Measurements from ENCODE around the gene FAM200A.

The FAM200A gene

DNA sequence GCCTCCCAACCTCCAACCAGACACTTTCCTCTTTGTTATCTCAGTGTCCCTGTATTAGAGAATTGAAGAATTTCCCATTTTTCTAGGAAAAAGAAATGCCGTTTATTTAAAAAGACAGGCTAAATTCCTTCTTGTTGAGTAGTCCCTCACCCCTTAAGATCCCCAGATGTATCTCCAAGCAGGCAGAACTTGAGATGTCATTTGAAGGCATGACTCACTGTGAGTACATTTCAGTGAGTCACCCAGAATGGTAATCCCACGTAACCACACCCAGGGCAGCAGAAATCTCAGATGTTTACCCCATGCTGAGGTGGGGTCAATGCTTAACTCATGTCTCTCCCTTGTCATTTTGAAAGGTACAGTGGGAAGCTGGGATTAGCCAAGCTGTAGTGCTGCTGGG, 10.9 kb upstream of the FAM200A start:
- FAIRE-seq (no peak), DNase-seq (ENCODE audit: insufficient read length, low spot score) (no peak)
- TF ChIP-seq, protein P1, sequence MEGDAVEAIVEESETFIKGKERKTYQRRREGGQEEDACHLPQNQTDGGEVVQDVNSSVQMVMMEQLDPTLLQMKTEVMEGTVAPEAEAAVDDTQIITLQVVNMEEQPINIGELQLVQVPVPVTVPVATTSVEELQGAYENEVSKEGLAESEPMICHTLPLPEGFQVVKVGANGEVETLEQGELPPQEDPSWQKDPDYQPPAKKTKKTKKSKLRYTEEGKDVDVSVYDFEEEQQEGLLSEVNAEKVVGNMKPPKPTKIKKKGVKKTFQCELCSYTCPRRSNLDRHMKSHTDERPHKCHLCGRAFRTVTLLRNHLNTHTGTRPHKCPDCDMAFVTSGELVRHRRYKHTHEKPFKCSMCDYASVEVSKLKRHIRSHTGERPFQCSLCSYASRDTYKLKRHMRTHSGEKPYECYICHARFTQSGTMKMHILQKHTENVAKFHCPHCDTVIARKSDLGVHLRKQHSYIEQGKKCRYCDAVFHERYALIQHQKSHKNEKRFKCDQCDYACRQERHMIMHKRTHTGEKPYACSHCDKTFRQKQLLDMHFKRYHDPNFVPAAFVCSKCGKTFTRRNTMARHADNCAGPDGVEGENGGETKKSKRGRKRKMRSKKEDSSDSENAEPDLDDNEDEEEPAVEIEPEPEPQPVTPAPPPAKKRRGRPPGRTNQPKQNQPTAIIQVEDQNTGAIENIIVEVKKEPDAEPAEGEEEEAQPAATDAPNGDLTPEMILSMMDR (IDR thresholded peaks at IDR 0.05; ENCODE audit: insufficient read depth, missing control alignments): no peak

- DNase-seq (ENCODE audit: insufficient read length, low spot score) (no peak), FAIRE-seq (no peak)
- TF ChIP-seq, protein P1 (IDR thresholded peaks at IDR 0.05; ENCODE audit: insufficient read depth, missing control alignments): no peak
Measured at GRCh38 chr7:99562114-99562784, 10.3 kb upstream of the FAM200A start.

GRCh38 chr7:99561737-99562051, 9.8 kb upstream of the FAM200A start:
- TF ChIP-seq, protein P1 (IDR thresholded peaks at IDR 0.05; ENCODE audit: insufficient read depth, missing control alignments): no peak
- FAIRE-seq (no peak), DNase-seq (ENCODE audit: insufficient read length, low spot score) (no peak)

GRCh38 chr7:99560834-99561736, 9.2 kb upstream of the FAM200A start:
- FAIRE-seq (no peak), DNase-seq (ENCODE audit: insufficient read length, low spot score) (no peak)
- TF ChIP-seq, protein P1 (IDR thresholded peaks at IDR 0.05; ENCODE audit: insufficient read depth, missing control alignments): no peak

- FAIRE-seq (no peak), DNase-seq (ENCODE audit: insufficient read length, low spot score) (no peak)
- TF ChIP-seq, protein P1 (IDR thresholded peaks at IDR 0.05; ENCODE audit: insufficient read depth, missing control alignments): no peak
Measured at GRCh38 chr7:99559175-99559915, 7.4 kb upstream of the FAM200A start.

DNA sequence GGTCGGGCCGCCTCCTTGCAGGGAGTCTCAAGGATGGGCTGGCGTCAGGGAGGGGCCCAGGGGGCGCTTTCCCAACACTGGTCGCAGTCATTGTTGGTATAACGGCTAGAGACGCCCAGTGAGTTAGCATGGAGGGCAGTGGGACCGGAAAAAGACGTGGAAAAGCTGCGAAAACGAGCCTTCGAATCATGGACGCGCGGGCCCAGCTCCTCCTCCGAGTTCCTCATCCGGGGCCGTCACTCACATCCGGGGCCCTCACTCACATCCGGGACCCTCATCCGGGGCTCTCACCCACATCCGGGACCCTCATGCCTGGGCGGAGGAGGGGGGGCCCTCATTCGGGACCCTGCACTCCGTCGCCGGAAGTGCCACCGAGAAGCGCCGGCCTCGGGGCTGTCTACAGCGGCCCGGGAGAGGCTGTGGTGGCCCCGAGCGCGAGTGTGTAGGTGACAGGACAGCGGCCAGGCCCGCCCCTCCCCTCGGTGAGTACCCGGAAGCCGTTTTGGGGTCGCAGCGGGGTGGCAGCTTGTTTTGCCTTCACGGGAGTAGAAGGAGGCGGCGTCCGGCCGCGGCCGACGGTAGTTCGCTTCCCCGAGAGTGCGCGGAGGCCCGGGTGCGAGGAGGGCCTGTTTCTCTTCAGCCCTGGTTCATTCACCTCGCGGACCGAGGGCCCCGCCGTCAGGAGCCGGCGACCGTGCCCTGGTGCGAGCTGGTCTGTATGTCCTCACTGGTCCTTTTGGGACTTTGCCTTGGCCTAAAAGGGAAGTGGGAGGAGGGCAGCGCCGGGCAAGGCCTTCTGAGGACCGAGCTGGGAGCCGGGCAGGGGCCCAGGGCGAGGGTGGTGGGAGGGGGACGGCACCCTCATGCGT, 6.6 kb upstream of the FAM200A start, which contains the start of gene ZNF655:
ZNF655 (plus strand) TSS at position 337 of the 869 bp plus-strand sequence. CDS start 1,918 bp downstream, outside the sequence.
- DNase-seq (ENCODE audit: insufficient read length, low spot score) (peak; percentile 95), FAIRE-seq (no peak)
- TF ChIP-seq, protein P1 (IDR thresholded peaks at IDR 0.05; ENCODE audit: insufficient read depth, missing control alignments): no peak
